ENCODE measurements around the gene STUB1.

STUB1 gene

DNA sequence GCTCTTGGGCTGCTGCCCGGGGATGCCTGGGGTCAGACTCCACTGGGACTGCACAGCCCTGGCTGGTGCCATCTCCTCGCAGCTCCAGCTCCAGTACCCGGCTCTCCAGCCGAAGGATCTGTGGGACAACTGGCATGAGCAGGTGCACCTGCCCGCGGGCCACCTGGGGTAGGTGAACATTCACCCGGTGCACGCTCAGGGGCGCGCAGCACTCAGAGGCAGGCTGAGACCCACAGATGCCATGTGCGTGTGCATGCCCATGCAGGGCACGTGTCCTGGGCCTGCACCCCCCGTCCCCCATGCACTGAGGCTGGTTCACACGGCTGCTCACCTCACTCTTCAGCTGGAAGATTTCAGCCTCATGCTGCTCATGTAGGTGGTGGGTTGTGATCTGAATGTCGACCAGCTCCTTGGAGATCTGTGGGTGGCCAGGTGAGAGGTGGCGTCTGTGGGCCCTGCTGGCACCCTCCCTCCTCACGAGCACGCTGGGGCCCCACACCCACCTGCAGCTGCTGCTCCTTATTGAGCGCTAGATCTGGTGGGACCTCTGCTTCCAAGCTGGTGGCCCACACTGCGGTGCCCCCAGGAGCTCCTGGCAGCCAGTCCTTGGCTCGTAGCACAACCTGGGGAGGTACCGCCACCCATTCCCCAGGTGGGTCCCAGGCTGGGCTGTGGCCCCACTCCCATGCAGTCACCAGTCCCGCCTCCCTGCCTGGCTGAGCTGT is 45.4 kb downstream of the STUB1 start:
- no peak overlapping the region for H3K4me3 ChIP-seq (ENCODE audit: low read length)
- DNase-seq (ENCODE audit: low read depth): no peak
- TF ChIP-seq, protein P1, sequence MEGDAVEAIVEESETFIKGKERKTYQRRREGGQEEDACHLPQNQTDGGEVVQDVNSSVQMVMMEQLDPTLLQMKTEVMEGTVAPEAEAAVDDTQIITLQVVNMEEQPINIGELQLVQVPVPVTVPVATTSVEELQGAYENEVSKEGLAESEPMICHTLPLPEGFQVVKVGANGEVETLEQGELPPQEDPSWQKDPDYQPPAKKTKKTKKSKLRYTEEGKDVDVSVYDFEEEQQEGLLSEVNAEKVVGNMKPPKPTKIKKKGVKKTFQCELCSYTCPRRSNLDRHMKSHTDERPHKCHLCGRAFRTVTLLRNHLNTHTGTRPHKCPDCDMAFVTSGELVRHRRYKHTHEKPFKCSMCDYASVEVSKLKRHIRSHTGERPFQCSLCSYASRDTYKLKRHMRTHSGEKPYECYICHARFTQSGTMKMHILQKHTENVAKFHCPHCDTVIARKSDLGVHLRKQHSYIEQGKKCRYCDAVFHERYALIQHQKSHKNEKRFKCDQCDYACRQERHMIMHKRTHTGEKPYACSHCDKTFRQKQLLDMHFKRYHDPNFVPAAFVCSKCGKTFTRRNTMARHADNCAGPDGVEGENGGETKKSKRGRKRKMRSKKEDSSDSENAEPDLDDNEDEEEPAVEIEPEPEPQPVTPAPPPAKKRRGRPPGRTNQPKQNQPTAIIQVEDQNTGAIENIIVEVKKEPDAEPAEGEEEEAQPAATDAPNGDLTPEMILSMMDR (IDR thresholded peaks at IDR 0.05; ENCODE audit: insufficient read depth, low read depth, low read length, missing control alignments): no peak

DNA sequence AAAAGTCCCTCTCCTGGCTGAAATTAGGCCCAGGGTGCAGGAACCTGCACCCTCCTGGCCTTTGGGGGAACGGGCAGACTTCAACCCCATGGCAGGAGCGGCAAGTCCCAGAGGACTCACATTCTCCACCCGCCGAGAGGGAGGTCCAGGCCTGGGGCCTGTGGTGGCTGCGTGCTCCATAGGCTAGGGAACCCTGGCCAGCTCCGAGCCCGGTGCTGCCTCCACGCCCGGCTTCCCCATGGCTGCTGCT is 45.9 kb downstream of the STUB1 start:
- TF ChIP-seq, protein P1 (IDR thresholded peaks at IDR 0.05; ENCODE audit: insufficient read depth, low read depth, low read length, missing control alignments): no peak
- no peak overlapping the region for H3K4me3 ChIP-seq (ENCODE audit: low read length)

DNA sequence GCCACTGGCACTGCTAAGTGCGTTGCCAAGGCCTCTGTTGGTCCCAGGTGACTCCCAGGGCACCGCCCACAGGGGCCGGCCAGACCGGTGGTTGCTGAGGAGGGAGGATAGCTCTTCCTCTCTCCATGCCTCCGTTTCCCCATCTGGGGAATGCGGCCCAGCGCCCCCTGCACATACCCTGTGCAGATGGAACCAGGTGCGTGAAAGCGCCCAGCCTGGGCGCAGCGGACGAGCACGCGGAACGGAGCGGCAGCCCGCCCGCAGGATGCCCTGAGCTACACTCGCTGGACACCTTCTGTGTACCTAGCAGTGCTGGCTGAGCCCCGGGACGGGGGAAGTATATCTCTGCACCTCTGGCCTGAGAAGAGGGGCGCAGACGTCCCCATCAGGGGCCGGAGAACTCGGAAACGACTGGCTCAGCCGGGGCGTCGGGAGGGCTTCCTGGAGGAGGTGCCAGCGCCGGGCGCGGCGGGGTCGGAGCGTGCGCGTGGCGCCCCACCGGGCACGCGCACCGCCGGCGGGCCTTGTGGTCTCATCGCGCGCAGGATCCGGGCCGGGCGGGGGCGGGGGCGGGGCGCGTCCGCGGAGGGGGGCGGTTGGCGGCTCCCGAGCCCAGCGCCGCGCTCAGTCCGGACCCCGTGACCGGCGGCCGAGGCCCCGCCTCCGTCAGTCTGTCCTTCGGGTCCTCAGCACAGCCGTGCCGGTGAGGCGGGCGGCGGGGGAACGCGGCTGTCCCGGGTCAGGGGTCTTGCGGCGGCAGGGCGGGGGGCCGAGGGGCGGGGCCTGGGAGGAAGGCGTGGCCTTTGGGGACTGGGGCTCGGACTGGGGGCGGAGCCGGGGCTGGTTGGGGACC is 46.5 kb downstream of the STUB1 start, which contains the start of the genes CCDC78 and HAGHL:
TSS of gene CCDC78 (minus strand) at position 6 of the 853 bp plus-strand sequence. CDS start 76 bp downstream, outside the sequence.
TSS of gene HAGHL (plus strand) at position 669 of the 853 bp plus-strand sequence. CDS start 404 bp downstream, outside the sequence.
- H3K4me3 ChIP-seq (ENCODE audit: low read length): peak within 1 kb of the TSS; percentile 72
- DNase-seq (ENCODE audit: low read depth): peak; percentile 55
- TF ChIP-seq, protein P1 (IDR thresholded peaks at IDR 0.05; ENCODE audit: insufficient read depth, low read depth, low read length, missing control alignments): no peak

More for the DNA sequence above, 45.9 kb downstream of the STUB1 start:
- no peak for DNase-seq (ENCODE audit: low read depth)

DNA sequence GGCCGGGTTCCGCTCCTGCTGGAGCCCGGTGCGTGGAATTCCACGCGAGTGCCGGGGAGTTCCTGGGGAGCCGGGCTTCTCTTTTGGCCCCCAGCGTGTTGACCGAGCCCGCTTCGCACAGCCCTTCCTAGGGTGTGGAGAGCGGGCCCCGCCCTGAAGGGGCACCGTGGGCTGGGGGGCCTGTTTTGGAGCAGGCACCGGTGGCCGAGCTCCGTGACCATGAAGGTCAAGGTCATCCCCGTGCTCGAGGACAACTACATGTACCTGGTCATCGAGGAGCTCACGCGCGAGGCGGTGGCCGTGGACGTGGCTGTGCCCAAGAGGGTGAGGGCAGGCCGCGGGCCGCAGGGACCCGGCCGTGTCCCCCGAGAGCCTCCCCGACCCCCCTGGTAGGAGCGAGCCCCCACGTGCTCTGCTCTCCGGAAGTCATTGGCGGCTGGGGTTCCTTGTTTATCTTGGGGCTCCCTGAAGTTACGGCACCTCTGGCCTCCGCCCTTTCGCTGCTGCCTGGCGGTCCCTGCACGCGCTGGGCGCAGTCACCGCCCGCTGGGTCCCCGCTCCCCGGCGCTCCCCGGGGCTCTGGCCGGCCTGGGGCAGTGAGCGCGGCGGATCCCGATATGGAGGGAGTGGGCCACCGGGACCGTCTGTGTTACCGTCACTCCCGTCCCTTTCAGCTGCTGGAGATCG is 47.2 kb downstream of the STUB1 start:
- H3K4me3 ChIP-seq (ENCODE audit: low read length): peak overlapping the region; percentile 72
- TF ChIP-seq, protein P1 (IDR thresholded peaks at IDR 0.05; ENCODE audit: insufficient read depth, low read depth, low read length, missing control alignments): no peak
- no peak for DNase-seq (ENCODE audit: low read depth)

DNA sequence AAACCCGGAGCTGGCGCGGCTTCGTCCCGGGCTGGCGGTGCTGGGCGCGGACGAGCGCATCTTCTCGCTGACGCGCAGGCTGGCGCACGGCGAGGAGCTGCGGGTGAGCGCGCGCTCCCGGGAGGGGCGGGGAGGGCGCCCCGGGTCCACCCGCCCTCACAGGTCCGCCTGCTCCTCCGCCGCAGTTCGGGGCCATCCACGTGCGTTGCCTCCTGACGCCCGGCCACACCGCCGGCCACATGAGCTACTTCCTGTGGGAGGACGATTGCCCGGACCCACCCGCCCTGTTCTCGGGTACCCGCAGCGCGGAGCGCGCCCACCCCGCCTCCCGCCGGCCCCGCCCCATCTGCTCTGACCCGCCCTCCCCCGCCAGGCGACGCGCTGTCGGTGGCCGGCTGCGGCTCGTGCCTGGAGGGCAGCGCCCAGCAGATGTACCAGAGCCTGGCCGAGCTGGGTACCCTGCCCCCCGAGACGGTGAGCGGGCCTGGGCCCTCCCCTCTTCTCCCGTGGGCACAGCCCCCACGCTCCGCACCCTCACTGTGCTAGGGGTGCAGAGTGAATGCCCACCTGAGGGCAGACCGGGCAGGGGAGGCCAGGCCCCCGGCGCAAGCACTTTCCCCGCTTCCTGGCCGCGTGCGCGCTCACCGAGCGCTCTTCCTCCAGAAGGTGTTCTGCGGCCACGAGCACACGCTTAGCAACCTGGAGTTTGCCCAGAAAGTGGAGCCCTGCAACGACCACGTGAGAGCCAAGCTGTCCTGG is 48.1 kb downstream of the STUB1 start:
- DNase-seq (ENCODE audit: low read depth): peak; percentile 89
- peak overlapping the region; percentile 72 for H3K4me3 ChIP-seq (ENCODE audit: low read length)
- TF ChIP-seq, protein P1 (IDR thresholded peaks at IDR 0.05; ENCODE audit: insufficient read depth, low read depth, low read length, missing control alignments): no peak

Data from epithelial cell of esophagus (primary cell).